HCT116 (cell line): ENCODE results near the gene PINK1. TPM values are rescaled to one million over a fixed set of nuclear protein-coding genes. Genes with fewer than 3 reads are reported as not detected.

ENCODE experiments used
- ATAC-seq: fragments of 200-7000 bp; cut with Tn5 transposase; 2 replicates; pipeline ENCODE4 v1.9.1; 2020; ENCODE audit warnings: mild to moderate bottlenecking, moderate library complexity
- BruUV-seq: library from RNA; stranded (reverse); fragments of 400-500 nt; replicated peaks from 2 replicates; lab custom pipeline; 2021; lab: Mats Ljungman, UMichigan
- CTCF ChIA-PET: fragments of 300-600 bp; sonication (Branson Sonifier 250); formaldehyde crosslinking; loops from one replicate; lab custom pipeline; 2021; ENCODE audit warnings: antibody characterized with exemption; lab: Charles Lee
- POLR2A ChIA-PET: fragments of 300-600, 350-600 bp; sonication (Branson Sonifier 250); formaldehyde crosslinking; loops from one replicate; lab custom pipeline; 2021; ENCODE audit warnings: antibody characterized with exemption; lab: Charles Lee
- RAD21 ChIA-PET, 2 experiments: fragments of 300-600 bp; sonication (Branson Sonifier 250); formaldehyde crosslinking; loops; one replicate each; lab custom pipeline; 2023; ENCODE audit warnings: low total read pairs in 2 of 2; ENCODE audit not compliant: uncharacterized antibody in 2 of 2, unreplicated experiment in 2 of 2, low non-redundant PET in 1 of 2; lab: Charles Lee
- DNase-seq: peaks from one replicate; pipeline ENCODE4 v3.0.0-alpha.2; 2010; ENCODE audit warnings: low read depth, low spot score
- H2AFZ ChIP-seq: fragments of 200-600 bp; shearing (Covaris generic), sonication (generic); 2 replicates; pipeline ENCODE4 v1.6.1; 2017; ENCODE audit warnings: low read depth, mixed run types, mixed read lengths, antibody characterized with exemption, low read length; ENCODE audit not compliant: poor library complexity, severe bottlenecking
- H3K27ac ChIP-seq: 2 replicates; pipeline ENCODE4 v1.5.1; 2012; ENCODE audit warnings: low read depth, low read length
- H3K27me3 ChIP-seq: fragments of 200-600 bp; sonication (generic); 2 replicates; pipeline ENCODE4 v1.6.1; 2016; ENCODE audit warnings: mixed run types, low read length, mixed read lengths; ENCODE audit not compliant: insufficient read depth
- H3K36me3 ChIP-seq, 2 experiments: fragments of 200-500 bp in 1 of 2; fragments of 200-600 bp in 1 of 2; sonication (Bioruptor generic) in 1 of 2; sonication (generic) in 1 of 2; 2 replicates each; pipeline versions ENCODE4 v1.5.1 to v1.6.1; 2014 to 2016; ENCODE audit warnings: low read length in 2 of 2, inconsistent platforms in 1 of 2, mixed read lengths in 1 of 2, mixed run types in 1 of 2; ENCODE audit not compliant: insufficient read depth in 2 of 2, control insufficient read depth in 1 of 2
- H3K4me1 ChIP-seq, 2 experiments: fragments of 200-600 bp in 1 of 2; sonication (generic) in 1 of 2; 2 replicates each; pipeline versions ENCODE4 v1.5.1 to v1.6.1; 2012 to 2017; ENCODE audit warnings: low read length in 2 of 2, inconsistent platforms in 1 of 2, mild to moderate bottlenecking in 1 of 2, mixed read lengths in 1 of 2, mixed run types in 1 of 2, moderate library complexity in 1 of 2; ENCODE audit not compliant: insufficient read depth in 2 of 2, control insufficient read depth in 1 of 2
- H3K4me2 ChIP-seq: fragments of 200-600 bp; sonication (generic); 2 replicates; pipeline ENCODE4 v1.6.1; 2017; ENCODE audit warnings: mixed run types, low read length, mixed read lengths
- H3K4me3 ChIP-seq, 2 experiments: fragments of 200-600 bp in 1 of 2; sonication (generic) in 1 of 2; replicated peaks in 1 of 2; 2 replicates each; pipeline ENCODE4 v1.5.1; 2011 to 2016; ENCODE audit warnings: low read length in 2 of 2, control low read depth in 1 of 2, low read depth in 1 of 2, mild to moderate bottlenecking in 1 of 2, mixed read lengths in 1 of 2, mixed run types in 1 of 2
- H3K79me2 ChIP-seq: fragments of 200-600 bp; sonication (generic); 2 replicates; pipeline ENCODE4 v1.6.1; 2017; ENCODE audit warnings: mild to moderate bottlenecking, mixed run types, low read length, moderate library complexity, mixed read lengths; ENCODE audit not compliant: insufficient read depth
- H3K9ac ChIP-seq: fragments of 200-600 bp; sonication (generic); 2 replicates; pipeline ENCODE4 v1.6.1; 2016; ENCODE audit warnings: low read length, mixed read lengths
- H3K9me2 ChIP-seq: fragments of 200-600 bp; sonication (generic), shearing (Covaris generic); 2 replicates; pipeline ENCODE4 v1.6.1; 2017; ENCODE audit warnings: mixed run types, mild to moderate bottlenecking, moderate library complexity; ENCODE audit not compliant: insufficient read depth
- H3K9me3 ChIP-seq, 2 experiments: fragments of 200-500 bp in 1 of 2; fragments of 200-600 bp in 1 of 2; sonication (Bioruptor generic) in 1 of 2; sonication (generic) in 1 of 2; 2 replicates each; pipeline ENCODE4 v1.6.1; 2014 to 2017; ENCODE audit warnings: low read length in 2 of 2, mixed read lengths in 2 of 2, inconsistent platforms in 1 of 2, low read depth in 1 of 2, mild to moderate bottlenecking in 1 of 2, mixed run types in 1 of 2, moderate library complexity in 1 of 2; ENCODE audit not compliant: control insufficient read depth in 1 of 2, insufficient read depth in 1 of 2
- H4K20me1 ChIP-seq: fragments of 200-600 bp; sonication (generic), shearing (Covaris generic); 2 replicates; pipeline ENCODE4 v1.6.1; 2017; ENCODE audit warnings: mixed run types, mild to moderate bottlenecking, moderate library complexity; ENCODE audit not compliant: insufficient read depth
- ATF3 ChIP-seq: IDR thresholded peaks from 2 replicates; pipeline ENCODE4 v1.6.1; 2012
- CTCF ChIP-seq, 3 experiments: fragments of 200-600 bp in 1 of 3; sonication (generic) in 1 of 3; IDR thresholded peaks in 2 of 3; conservative IDR thresholded peaks in 1 of 3; 2 replicates each; pipeline ENCODE4 v1.5.1; 2012 to 2017; ENCODE audit warnings: low read depth in 2 of 3, low read length in 2 of 3, antibody characterized with exemption in 1 of 3, borderline replicate concordance in 1 of 3, control low read depth in 1 of 3, mild to moderate bottlenecking in 1 of 3, mixed read lengths in 1 of 3, mixed run types in 1 of 3, moderate library complexity in 1 of 3; ENCODE audit not compliant: insufficient read depth in 1 of 3
- EGR1 ChIP-seq: IDR thresholded peaks from 2 replicates; pipeline ENCODE4 v1.6.1; 2012; ENCODE audit warnings: low read depth
- ELF1 ChIP-seq: IDR thresholded peaks from 2 replicates; pipeline ENCODE4 v1.6.1; 2012; ENCODE audit warnings: low read depth, borderline replicate concordance
- EZH2 ChIP-seq: fragments of 200-600 bp; sonication (generic); IDR thresholded peaks from 2 replicates; pipeline ENCODE4 v1.6.1; 2017; ENCODE audit warnings: antibody characterized with exemption, mixed run types
- EZH2phosphoT487 ChIP-seq: fragments of 200-600 bp; IDR thresholded peaks from 2 replicates; pipeline ENCODE4 v1.6.1; 2018; ENCODE audit warnings: antibody characterized with exemption, borderline replicate concordance
- FOSL1 ChIP-seq: IDR thresholded peaks from 2 replicates; pipeline ENCODE4 v1.6.1; 2012; ENCODE audit warnings: low read depth
- MAX ChIP-seq: IDR thresholded peaks from 2 replicates; pipeline ENCODE4 v1.6.1; 2012
- POLR2A ChIP-seq: IDR thresholded peaks from 2 replicates; pipeline ENCODE4 v1.7.0; 2011; ENCODE audit warnings: borderline replicate concordance; ENCODE audit not compliant: insufficient read depth, insufficient read length; ENCODE audit errors: extremely low read depth
- POLR2AphosphoS5 ChIP-seq: IDR thresholded peaks from 2 replicates; pipeline ENCODE4 v1.6.1; 2011; ENCODE audit warnings: mild to moderate bottlenecking, low read depth, low read length, moderate library complexity
- SP1 ChIP-seq: IDR thresholded peaks from 2 replicates; pipeline ENCODE4 v1.6.1; 2012; ENCODE audit warnings: low read depth
- SRF ChIP-seq: IDR thresholded peaks from 2 replicates; pipeline ENCODE4 v1.6.1; 2012; ENCODE audit warnings: low read depth
- TCF7L2 ChIP-seq: IDR thresholded peaks from 2 replicates; pipeline ENCODE4 v1.7.0; 2011; ENCODE audit warnings: borderline replicate concordance, inconsistent platforms; ENCODE audit not compliant: insufficient read depth, insufficient read length; ENCODE audit errors: extremely low read depth
- YY1 ChIP-seq: IDR thresholded peaks from 2 replicates; pipeline ENCODE4 v1.6.1; 2011; ENCODE audit warnings: low read length, low read depth, moderate library complexity, mild to moderate bottlenecking; ENCODE audit not compliant: insufficient replicate concordance; ENCODE audit errors: extremely low read depth
- ZBTB33 ChIP-seq: IDR thresholded peaks from 2 replicates; pipeline ENCODE4 v1.6.1; 2011; ENCODE audit warnings: mild to moderate bottlenecking, low read length, moderate library complexity; ENCODE audit not compliant: insufficient replicate concordance; ENCODE audit errors: extremely low read depth
- ZFX ChIP-seq: fragments of 450-650 bp; IDR thresholded peaks from 2 replicates; pipeline ENCODE4 v1.6.1; 2017
- ZNF274 ChIP-seq: fragments of 200-500 bp; sonication (Bioruptor generic); IDR thresholded peaks from 2 replicates; pipeline ENCODE4 v1.6.1; 2014; ENCODE audit warnings: mild to moderate bottlenecking, low read depth, low read length, inconsistent platforms
- intact Hi-C: fragments of 100-400 bp; cut with micrococcal nuclease; formaldehyde crosslinking; loops from 2 replicates; pipeline ENCODE4 v1.10.0; 2022
- total RNA-seq: library from RNA; stranded (reverse); gene quantifications from one replicate; pipeline ENCODE4 v1.2.1, GENCODE V29; 2021; ENCODE audit not compliant: unreplicated experiment

Gene PINK1
- total RNA-seq, 1 experiment from 2014 or later, result 29.4 TPM

GRCh38 chr1:20684050-20684620, 50.9 kb downstream of the PINK1 start:
- Histone ChIP-seq H3K27me3 (no peaks in the 10 kb centered on the region), H3K4me2 (no peak overlapping the region), H3K4me1 (no peaks in the 10 kb centered on the region), H3K27ac (no peak overlapping the region), H3K4me3 (no peak overlapping the region), H3K9me2 (no peaks in the 10 kb centered on the region), H3K9ac (no peak overlapping the region), H3K79me2 (no peaks in the 10 kb centered on the region), H3K9me3 (no peaks in the 10 kb centered on the region), H4K20me1 (no peaks in the 10 kb centered on the region), H3K36me3 (no peaks in the 10 kb centered on the region), H2AFZ (no peak overlapping the region)
- intact Hi-C loops, result no loop called here
- ChIA-PET POLR2A (no interaction called here), CTCF (no interaction called here), RAD21 (no interaction called here)
- DNase-seq (no peak), ATAC-seq (no peak)
- BruUV-seq, result no TSS peak
- no peak for TF ChIP-seq CTCF (IDR thresholded peaks at IDR 0.05 in 2 of 3, conservative IDR thresholded peaks at IDR 0.05 in 1 of 3; ENCODE audit: borderline replicate concordance in 1 of 3, insufficient read depth in 1 of 3, low read depth in 2 of 3, low read length in 2 of 3)
- no peak for TF ChIP-seq EZH2phosphoT487
- no peak for TF ChIP-seq SRF

- H3K9ac ChIP-seq, result no peak overlapping the region
- H3K27ac ChIP-seq, result no peak overlapping the region; the same call in 1 of the 2 replicates
- H2AFZ ChIP-seq, result no peak overlapping the region
- H3K79me2 ChIP-seq, result no peaks in the 10 kb centered on the region
- no peaks in the 10 kb centered on the region for H3K9me2 ChIP-seq
- no peak overlapping the region for H3K4me3 ChIP-seq
- ATAC-seq (no peak), DNase-seq (no peak)
- no peaks in the 10 kb centered on the region for H3K27me3 ChIP-seq
- POLR2A ChIA-PET, result no interaction called here
- H4K20me1 ChIP-seq, result no peaks in the 10 kb centered on the region
- H3K4me2 ChIP-seq, result no peak overlapping the region
- no TSS peak for BruUV-seq
- H3K4me1 ChIP-seq, result no peaks in the 10 kb centered on the region
- no peaks in the 10 kb centered on the region for H3K36me3 ChIP-seq
- CTCF ChIA-PET, result no interaction called here
- H3K9me3 ChIP-seq, result no peaks in the 10 kb centered on the region
- intact Hi-C loops, result no loop called here
- RAD21 ChIA-PET, result no interaction called here
- TF ChIP-seq FOSL1, result no peak
- TF ChIP-seq ZBTB33, result no peak
- TF ChIP-seq YY1, result no peak
- no peak for TF ChIP-seq SP1
- no peak for TF ChIP-seq EGR1
- TF ChIP-seq EZH2, result no peak
- TF ChIP-seq ELF1, result no peak
- TF ChIP-seq ZFX, result no peak
- no peak for TF ChIP-seq TCF7L2
- TF ChIP-seq POLR2A, result no peak
- no peak for TF ChIP-seq ZNF274
- TF ChIP-seq ATF3, result no peak
- no peak for TF ChIP-seq MAX
- no peak for TF ChIP-seq POLR2AphosphoS5
Observed at GRCh38 chr1:20684651-20685050, 51.4 kb downstream of the PINK1 start.
